Measurements from ENCODE around the gene NHEJ1. TPM values are rescaled to one million over a fixed set of nuclear protein-coding genes. Genes with fewer than 3 reads are reported as not detected.

Gene NHEJ1
- total and polyA plus RNA-seq, 2 of the 13 experiments (the other 11 are each of a cell fraction or from before 2014, with no cell fraction given) = 30.0 to 30.7 TPM

GRCh38 chr2:219171231-219171651, 10.6 kb upstream of the NHEJ1 start (continued):
- TF ChIP-seq ZNF687 (CRISPR knock-in tag; IDR thresholded peaks at IDR 0.05) (peak; percentile 29; the same call in 1 of the 2 replicates), NPAS2 (CRISPR knock-in tag; IDR thresholded peaks at IDR 0.05; ENCODE audit: borderline replicate concordance) (no peak), NCOA1 (CRISPR knock-in tag; IDR thresholded peaks at IDR 0.05) (no peak), TEAD3 (CRISPR knock-in tag; optimal IDR thresholded peaks at IDR 0.05; ENCODE audit: borderline replicate concordance) (peak; percentile 23), KAT2B (IDR thresholded peaks at IDR 0.05; ENCODE audit: borderline replicate concordance, low read depth, low read length) (no peak), ZNF790 (CRISPR knock-in tag; IDR thresholded peaks at IDR 0.05; ENCODE audit: borderline replicate concordance) (no peak), ADNP (CRISPR knock-in tag; IDR thresholded peaks at IDR 0.05) (no peak), STAG1 (CRISPR knock-in tag; IDR thresholded peaks at IDR 0.05) (peak; percentile 66), CHD4 (IDR thresholded peaks at IDR 0.05; ENCODE audit: borderline replicate concordance, low read length) (no peak), HDAC1 (CRISPR knock-in tag; IDR thresholded peaks at IDR 0.05) (no peak), ZNF224 (CRISPR knock-in tag; IDR thresholded peaks at IDR 0.05) (no peak), AKAP8 (CRISPR knock-in tag; IDR thresholded peaks at IDR 0.05) (no peak), KDM1A (CRISPR knock-in tag; IDR thresholded peaks at IDR 0.05) (no peak), ZNF703 (CRISPR knock-in tag; IDR thresholded peaks at IDR 0.05; ENCODE audit: borderline replicate concordance) (no peak), HNF4G (IDR thresholded peaks at IDR 0.05; ENCODE audit: borderline replicate concordance, low read depth, low read length) (no peak), HNF4G (CRISPR knock-in tag; IDR thresholded peaks at IDR 0.05; ENCODE audit: borderline replicate concordance, low read depth) (no peak), CBX5 (CRISPR knock-in tag; IDR thresholded peaks at IDR 0.05; ENCODE audit: borderline replicate concordance) (no peak), XRCC5 (optimal IDR thresholded peaks at IDR 0.05; ENCODE audit: low read length) (peak; percentile 76), FOXA3 (CRISPR knock-in tag; IDR thresholded peaks at IDR 0.05) (no peak), U2AF2 (IDR thresholded peaks at IDR 0.05; ENCODE audit: low read depth, low read length) (no peak), ZNF747 (CRISPR knock-in tag; IDR thresholded peaks at IDR 0.05; ENCODE audit: borderline replicate concordance) (no peak), ZNF253 (CRISPR knock-in tag; IDR thresholded peaks at IDR 0.05; ENCODE audit: borderline replicate concordance) (no peak), ZNF598 (CRISPR knock-in tag; IDR thresholded peaks at IDR 0.05; ENCODE audit: borderline replicate concordance) (peak; percentile 36; the same call in 1 of the 2 replicates), ZFY (CRISPR knock-in tag; IDR thresholded peaks at IDR 0.05) (peak; percentile 19; the same call in 1 of the 2 replicates), HNF1B (CRISPR knock-in tag; IDR thresholded peaks at IDR 0.05) (0 out of 2 replicates have a peak, but pooled peaks have one; percentile 42), GATAD1 (CRISPR knock-in tag; IDR thresholded peaks at IDR 0.05) (no peak), ZNF766 (CRISPR knock-in tag; IDR thresholded peaks at IDR 0.05; ENCODE audit: borderline replicate concordance) (no peak), PAX8 (CRISPR knock-in tag; IDR thresholded peaks at IDR 0.05; ENCODE audit: borderline replicate concordance) (no peak), HHEX (CRISPR knock-in tag; IDR thresholded peaks at IDR 0.05) (no peak)

Data from HepG2 (cell line).